IPS-18c (cell line): ENCODE data around the gene MR1.

Source experiments
- H3K4me3 ChIP-seq: 2 replicates; pipeline ENCODE4 v1.7.0; 2013; ENCODE audit warnings: low read depth, mild to moderate bottlenecking, low read length, moderate library complexity; ENCODE audit not compliant: insufficient read depth
- H3K9me3 ChIP-seq: one replicate; pipeline ENCODE4 v1.6.1; 2013; ENCODE audit warnings: mild to moderate bottlenecking, low read length, moderate library complexity; ENCODE audit not compliant: control insufficient read depth, insufficient read depth

The MR1 gene

DNA sequence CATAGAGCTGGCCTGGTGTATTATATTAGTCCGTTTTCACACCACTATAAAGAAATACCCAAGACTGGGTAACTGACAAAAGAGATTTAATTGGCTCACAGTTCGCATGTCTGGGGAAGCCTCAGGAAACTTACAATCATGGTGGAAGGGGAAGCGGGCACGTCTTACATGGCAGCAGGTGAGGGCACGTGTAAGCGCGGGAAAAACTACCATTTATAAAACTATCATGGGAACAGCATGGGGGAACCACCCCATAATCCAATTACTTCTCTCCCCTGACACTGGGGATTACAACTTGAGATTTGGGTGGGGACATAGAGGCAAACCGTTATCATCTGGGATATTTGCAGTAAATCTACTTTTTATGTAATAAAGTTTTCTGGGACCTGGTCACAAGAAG lies 61.5 kb downstream of the MR1 start:
- Histone ChIP-seq H3K4me3 (no peak overlapping the region), H3K9me3 (no peaks in the 10 kb centered on the region)

DNA sequence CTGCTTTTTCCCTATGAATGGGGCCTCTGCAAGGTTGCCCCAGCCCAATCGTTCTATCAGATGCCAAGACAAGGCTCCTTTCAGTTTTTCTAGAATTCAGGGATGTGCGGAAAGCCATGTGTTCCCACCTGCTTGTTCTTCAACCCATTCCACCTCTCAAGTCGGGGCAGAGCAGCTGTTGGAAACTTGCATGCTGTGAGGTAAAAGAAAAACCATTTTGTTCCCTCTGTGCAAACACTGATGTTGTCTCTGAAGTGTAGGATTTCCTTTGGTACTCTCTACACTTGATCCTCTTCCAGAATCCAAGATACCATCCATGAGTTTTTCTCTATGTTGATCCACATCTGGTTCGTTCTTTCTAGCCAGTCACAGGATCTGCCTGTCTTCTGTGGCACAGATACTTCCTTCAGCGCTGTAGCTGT lies 62.0 kb downstream of the MR1 start:
- Histone ChIP-seq H3K9me3 (no peaks in the 10 kb centered on the region), H3K4me3 (no peak overlapping the region)

DNA sequence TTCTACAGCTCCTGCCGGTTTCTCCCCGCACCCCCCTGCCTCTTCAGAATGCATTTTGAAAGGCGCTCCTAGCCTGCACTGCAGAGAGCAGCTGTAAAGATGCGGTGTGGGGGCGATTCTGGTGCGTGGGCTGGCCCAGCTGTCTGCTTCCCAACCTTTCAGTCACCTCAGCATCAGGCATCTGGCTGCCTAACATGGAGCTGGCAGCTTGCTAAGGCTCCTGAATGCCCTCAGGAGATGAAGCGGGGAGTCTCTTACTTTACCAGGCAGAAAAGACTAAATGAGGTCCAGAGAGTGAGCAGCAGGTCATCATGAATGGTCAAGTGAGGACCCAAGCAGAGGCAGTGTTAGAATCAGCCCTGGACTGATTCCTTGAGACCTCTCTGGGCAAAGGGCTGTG lies 63.5 kb downstream of the MR1 start:
- no peaks in the 10 kb centered on the region for H3K9me3 ChIP-seq
- H3K4me3 ChIP-seq = no peak overlapping the region

DNA sequence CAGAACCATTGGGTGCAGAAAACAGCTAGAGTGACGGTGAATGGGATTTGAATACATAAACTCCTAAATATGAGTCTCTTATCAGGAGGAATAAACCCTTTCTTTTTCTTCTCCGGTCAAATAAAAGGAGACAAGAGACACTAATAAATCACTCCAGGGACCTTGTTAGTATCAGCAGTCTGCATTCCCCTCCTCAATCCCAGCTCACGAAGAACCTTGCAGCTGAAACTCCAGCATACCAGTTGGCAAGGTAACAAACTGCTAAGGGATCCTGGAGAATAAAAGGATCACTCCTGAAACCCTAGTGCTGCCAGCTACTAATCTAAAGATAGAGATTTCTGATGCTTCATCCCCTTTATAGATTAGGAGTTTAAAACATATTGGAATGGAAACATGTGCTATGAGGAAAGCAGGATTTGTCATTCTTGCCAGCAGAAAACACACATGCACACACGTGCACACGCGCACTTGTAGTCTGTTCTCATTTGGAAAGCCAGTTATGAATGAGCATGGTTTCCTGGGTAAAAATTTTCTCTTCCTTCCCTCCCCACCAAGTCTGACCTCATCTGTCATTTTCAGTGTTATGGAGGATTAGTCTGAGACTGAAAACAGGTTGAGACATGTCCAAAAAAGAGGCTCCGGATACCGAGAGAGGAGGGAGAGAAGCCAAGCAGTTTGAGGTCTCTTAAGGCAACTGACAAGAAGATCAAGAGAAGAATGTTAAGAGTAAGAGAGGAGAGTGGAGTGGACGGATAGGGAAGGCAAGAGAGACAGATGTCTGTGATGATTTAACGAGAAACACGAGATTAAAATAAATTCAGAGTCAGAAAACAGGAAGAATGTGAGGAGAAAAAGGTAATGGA lies 65.6 kb downstream of the MR1 start:
- Histone ChIP-seq H3K9me3 (no peaks in the 10 kb centered on the region), H3K4me3 (no peak overlapping the region)

DNA sequence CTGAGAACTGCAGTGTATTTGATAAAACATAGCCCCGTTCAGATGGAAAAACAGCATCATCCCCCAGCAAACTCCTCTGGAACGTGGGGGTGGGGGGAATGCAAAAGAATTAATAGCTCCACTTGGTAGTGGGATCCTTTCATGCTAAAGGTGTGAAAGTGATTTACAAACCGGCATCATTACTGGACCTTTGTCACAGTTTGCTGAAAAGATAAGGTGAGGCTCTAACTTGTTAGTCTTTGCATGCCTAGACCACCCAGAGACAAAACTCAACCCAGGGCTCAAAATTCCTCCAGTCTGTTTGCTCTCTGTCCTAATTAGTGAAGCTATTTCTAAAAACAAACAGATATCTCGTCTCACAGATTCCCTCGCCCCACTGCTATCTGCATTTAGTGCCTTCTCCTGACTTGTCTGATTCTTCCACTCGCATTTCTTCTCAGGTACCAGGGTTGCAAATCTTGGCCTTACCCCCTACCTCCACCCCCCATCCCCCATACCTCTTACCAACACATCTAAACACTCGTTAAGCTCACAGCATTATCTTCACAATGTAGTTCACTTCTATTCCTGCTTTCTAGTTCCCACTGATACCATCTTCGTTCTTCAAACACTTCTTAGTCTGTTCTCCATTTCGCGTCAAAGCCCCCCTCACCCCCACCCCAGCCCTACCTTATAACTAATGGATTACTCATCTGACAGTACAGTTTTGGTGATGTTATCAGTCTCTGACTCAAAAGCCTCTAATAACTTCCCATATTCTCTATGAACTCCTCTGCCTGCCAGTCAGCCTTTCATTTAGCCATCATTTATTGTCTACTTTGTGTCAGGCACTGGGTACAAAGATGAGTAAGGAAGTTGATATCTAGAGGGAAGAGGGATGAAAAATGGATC lies 66.5 kb downstream of the MR1 start:
- no peak overlapping the region for H3K4me3 ChIP-seq

DNA sequence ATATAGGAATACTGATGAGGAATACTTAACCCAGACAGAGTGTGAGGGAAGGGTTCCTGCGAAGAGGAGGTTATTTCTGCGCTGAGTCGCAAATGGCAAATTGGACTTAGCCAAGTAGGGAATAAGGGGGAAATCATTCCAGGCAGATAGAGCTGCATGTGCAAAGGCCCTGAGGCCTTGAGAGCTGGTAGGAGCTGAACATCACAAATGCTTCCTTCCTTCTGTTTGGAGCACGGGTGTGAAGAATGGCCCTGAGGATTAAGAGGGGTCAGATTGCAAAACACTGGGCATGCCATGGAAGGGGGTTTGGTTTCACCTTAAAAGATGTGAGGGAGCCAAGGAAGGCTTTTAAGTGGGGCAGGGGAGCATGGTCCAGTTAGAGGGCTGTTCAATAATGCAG lies 67.2 kb downstream of the MR1 start:
- Histone ChIP-seq H3K9me3 (no peaks in the 10 kb centered on the region), H3K4me3 (no peak overlapping the region)

More for the DNA sequence above, 66.5 kb downstream of the MR1 start:
- H3K9me3 ChIP-seq = no peaks in the 10 kb centered on the region

DNA sequence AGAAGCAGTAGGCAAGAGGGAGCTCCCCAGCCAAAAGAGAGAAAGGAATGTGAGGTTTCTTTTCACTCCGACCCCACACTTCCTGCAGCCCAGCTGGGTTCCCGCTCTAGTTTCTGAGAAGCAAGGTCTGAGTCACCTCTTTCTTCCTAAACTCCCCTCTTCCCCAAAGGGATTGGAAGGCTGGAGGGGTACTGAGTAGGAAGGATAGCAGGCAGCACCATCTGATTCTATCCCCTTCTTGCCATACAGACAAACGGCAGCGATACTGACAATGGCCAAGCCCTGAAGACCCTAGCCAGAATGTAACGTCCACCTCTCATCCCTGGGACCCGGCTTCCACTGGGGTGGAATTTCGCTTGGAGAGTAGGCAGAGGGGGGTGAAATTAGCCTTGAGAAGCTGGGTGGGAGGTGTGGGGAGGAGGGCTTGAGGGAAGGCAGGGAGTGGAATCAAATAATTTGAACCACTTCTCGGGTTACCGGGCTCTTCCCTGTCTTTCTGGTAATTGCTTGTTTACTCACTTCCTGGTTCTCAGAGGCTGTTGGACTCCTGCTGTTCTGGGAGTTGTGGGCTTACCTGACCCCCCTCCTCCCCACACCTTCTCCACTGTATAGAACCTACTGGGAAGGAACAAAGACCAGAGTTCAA lies 67.9 kb downstream of the MR1 start:
- Histone ChIP-seq H3K4me3 (peak overlapping the region; percentile 44; the same call in 1 of the 2 replicates), H3K9me3 (no peaks in the 10 kb centered on the region)

DNA sequence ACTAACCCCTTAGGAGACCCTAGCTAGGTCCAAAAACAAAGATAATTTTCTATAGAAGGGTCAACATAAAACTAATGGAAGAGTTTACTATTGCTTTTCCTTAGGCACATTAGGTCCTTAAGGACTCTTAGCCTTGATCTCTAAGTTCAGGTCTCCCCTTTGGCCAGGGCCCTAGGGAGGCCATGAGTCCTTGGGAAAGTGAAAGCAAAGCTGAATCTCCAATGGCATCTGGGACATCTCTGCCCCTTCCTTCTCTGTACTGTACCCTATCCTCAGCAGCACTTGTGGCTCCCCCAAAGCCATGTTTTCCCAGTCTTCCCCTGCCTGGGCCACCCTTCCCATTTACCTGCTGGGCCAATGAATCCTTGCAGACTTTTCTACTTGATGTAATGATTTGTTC lies 69.1 kb downstream of the MR1 start:
- Histone ChIP-seq H3K4me3 (no peak overlapping the region), H3K9me3 (no peaks in the 10 kb centered on the region)

DNA sequence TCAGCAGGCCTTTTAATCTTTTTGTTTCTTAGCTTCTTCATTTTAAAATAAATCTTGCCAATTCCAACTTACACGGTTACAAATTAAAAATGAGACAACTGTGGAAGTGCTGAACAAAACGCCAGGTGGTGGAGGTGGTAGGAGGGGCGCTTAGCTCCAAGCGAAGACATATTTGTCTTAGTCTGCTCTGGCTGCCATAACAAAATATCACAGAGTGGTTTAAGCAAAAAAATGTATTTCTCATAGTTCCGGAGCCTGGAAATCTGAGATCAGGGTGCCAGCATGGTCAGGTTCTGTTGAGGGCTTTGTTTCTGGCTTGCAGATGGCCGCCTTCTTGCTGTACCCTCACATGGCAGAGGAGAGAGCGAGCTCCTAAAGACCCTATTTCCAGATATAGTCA lies 69.6 kb downstream of the MR1 start:
- no peaks in the 10 kb centered on the region for H3K9me3 ChIP-seq

DNA sequence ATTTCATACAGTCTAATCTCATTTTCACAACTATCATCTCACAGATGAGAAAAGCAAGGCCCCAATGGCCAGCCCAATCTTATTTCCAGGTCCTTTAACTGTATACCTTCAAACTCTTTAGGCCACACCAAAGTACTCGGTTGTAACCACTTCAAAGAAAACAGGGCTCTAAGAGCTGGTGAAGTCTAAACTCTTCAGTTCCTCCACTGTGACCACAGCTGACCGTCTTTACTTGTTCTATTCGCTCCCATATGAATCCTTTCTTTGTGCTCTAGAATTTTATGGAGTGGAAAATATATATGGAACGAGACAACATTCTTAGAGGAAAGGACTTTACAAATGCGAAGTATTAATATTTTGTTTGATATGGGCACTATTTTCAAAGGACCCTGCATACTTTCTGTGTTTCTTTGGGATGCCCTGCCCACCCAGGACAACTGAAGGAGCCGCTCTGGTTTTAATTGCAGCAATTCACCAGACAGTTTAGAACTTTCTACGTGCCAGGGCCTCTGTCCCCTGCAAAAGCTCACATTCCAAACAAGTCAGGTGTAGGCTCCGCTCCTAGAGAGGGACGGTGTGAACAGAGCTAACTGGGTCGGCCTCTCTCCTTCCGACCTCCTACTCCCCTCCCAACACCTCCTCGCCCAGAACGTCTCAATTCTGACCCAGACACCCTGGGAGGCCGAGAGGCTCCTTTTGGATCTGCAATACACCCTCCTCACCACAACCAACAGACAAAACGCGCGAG lies 70.4 kb downstream of the MR1 start:
- Histone ChIP-seq H3K9me3 (no peaks in the 10 kb centered on the region), H3K4me3 (peak overlapping the region; percentile 57)

More for the DNA sequence above, 69.6 kb downstream of the MR1 start:
- no peak overlapping the region for H3K4me3 ChIP-seq

DNA sequence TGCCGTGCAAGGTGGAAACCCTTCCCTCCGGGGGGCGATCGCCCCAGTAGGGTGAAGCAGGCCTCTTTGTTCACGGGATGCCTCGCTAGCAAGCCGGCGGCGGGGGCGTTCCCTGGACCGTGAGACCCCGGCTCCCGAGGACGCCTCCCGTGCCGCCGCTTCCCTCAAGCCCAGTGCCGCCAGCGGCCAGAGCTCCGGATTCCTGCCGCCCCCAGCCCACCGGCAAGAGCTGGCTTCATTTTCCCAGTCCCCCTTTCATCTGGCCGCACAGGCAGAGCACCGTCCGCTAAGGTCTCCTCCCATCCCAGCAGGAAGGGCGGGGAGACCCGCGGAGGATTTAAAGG lies 71.0 kb downstream of the MR1 start:
- peak overlapping the region; percentile 57 for H3K4me3 ChIP-seq

DNA sequence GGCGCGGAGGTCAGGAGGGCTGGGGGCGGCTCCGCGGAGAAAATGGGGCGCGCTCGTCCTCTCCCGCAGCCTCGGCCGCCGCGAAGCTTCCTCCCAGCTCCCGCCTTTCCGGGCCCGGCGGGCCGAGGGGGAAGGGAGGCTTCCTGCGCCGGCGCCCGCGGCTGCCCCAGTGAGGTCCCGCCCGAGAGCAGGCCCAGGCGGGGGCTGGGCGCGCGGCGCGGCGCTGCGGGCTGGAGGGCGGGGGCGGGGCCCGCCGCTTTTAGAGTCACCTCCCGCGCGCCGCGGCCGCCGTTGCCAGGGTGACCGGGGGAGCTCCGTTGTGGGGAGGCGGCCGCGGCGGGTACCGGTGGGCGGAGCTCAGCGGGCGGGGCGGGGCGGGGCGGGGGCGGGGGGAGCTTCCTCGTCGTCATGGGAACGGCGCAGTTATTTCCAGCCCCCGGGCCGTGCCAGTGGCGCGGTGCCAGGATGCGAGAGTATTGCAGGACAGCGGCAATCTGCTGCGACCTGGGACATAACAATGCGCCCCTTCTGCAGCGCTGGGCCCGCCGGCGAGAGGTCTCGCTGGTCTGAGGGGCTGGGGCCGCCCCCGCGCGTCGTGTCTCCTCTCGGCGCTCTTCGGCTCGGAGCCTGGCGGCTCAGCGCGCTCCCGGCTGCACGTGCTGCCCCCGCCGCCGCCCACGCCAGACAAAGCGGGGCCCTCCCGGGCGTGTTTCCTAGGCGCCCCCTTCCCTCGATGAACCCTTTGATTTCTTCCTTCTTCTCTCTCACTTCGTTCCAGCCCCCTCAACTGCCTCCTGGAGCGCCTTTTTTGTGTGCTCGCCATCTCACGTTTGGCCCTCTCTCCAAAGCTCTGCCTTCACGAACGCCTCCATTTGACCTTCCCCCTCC lies 71.6 kb downstream of the MR1 start:
- Histone ChIP-seq H3K4me3 (peak overlapping the region; percentile 57), H3K9me3 (no peaks in the 10 kb centered on the region)

More for the DNA sequence above, 71.0 kb downstream of the MR1 start:
- no peaks in the 10 kb centered on the region for H3K9me3 ChIP-seq

DNA sequence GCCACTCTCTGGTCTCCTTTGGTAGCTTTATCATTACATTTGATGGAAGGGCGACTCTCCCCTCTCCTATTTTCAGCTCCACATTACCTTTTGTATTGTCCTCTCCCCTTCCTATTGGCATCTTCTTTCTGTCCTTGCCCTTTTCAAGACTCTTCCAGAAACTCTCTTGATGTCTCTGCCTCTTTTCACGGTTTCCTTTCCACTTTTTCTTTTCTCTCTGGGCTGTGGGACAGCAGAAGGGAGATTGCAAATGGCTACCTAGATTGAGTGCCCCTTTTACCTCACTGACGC lies 72.2 kb downstream of the MR1 start:
- 0 out of 2 replicates have a peak overlapping the region, but pooled peaks have one; percentile 36 for H3K4me3 ChIP-seq
- no peaks in the 10 kb centered on the region for H3K9me3 ChIP-seq

DNA sequence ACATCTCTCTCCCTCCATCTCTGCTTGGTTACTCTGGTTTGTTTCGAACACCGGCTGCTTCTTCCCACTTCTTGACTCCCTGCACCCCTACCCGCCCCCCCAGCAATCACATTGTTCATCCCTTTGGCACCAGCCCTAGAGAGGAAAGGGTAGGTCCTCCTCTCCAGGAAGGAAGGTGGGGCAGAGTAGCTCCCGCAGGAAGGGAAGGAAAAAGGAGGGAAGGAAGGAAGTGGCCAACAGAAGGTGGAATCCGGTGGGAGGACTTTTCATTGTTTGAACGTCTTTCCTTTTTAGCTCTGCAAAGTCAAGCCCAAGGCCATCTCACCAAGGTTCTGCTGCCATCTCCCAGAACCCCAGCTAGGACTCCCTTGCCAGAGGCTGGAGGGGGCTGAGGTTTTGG lies 72.7 kb downstream of the MR1 start:
- H3K4me3 ChIP-seq = no peak overlapping the region
- no peaks in the 10 kb centered on the region for H3K9me3 ChIP-seq

DNA sequence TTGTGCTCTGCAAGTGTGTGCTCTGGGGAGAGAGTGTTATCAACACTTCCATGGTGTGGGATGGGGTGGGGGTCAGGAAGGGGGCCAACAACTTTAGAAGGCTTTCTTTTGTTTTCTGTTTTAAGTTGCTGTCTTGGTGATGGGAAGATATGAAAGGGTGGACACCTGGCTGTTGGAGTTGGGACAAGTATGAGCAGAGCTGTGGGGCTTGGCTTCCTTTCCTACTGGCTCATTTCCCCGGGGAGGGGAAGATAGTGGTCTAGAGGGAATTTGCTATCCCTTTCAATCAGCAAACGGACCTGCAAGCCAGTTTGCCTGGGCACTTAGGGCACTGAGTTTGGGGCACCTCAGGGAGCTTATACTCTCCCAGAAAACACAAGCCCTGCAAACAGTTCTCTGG lies 73.9 kb downstream of the MR1 start:
- H3K4me3 ChIP-seq = no peak overlapping the region
- no peaks in the 10 kb centered on the region for H3K9me3 ChIP-seq

DNA sequence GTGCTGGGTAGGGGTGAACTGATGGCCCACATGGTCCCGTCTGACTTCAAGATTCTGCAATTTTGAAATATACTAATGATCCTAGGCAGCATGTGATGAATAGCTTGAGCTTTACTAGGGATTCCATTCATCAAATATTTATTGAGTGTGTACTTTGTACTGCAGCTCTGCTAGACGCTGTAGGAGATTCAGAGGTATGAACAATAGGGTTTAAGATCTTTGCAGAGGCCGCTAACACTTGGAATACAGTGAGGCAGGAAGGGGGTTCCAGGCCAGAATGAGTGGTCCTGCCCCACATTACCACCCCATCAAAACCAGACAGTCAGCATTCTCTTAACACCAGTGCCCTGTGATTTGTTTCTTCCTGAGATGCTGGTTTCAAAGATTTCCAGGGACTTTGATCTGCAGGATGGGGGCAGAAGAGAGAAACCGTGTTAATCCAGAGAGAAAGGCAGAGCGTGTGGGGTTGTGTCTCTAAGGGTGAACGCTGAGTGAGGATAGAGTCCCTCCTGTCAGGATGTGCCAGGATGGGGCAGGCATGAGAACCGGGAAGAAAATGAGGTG lies 74.6 kb downstream of the MR1 start:
- Histone ChIP-seq H3K4me3 (no peak overlapping the region), H3K9me3 (no peaks in the 10 kb centered on the region)
